ENCODE measurements around the gene ACYP1.

GRCh38 chr14:75025082-75025481 lies 38.7 kb downstream of the ACYP1 start:
- TF ChIP-seq SMC3 (IDR thresholded peaks at IDR 0.05; ENCODE audit: low read depth, low read length) (no peak), TAF1 (IDR thresholded peaks at IDR 0.05; ENCODE audit: borderline replicate concordance, low read depth, low read length) (no peak), CTCF (IDR thresholded peaks at IDR 0.05) (no peak), ZBTB33 (IDR thresholded peaks at IDR 0.05; ENCODE audit: borderline replicate concordance, low read depth) (no peak), POLR2AphosphoS5 (IDR thresholded peaks at IDR 0.05; ENCODE audit: low read depth, low read length) (no peak), RXRA (IDR thresholded peaks at IDR 0.05; ENCODE audit: borderline replicate concordance, low read depth) (no peak), EP300 (IDR thresholded peaks at IDR 0.05; ENCODE audit: borderline replicate concordance in 1 of 2, low read depth in 1 of 2, low read length in 1 of 2) (no peak), SIN3A (IDR thresholded peaks at IDR 0.05; ENCODE audit: borderline replicate concordance, low read depth, low read length) (no peak), GATA2 (CRISPR knock-in tag; IDR thresholded peaks at IDR 0.05) (no peak), RAD21 (IDR thresholded peaks at IDR 0.05; ENCODE audit: low read length) (no peak), REST (IDR thresholded peaks at IDR 0.05; ENCODE audit: low read depth, low read length) (no peak), TEAD4 (IDR thresholded peaks at IDR 0.05; ENCODE audit: borderline replicate concordance, insufficient read depth) (no peak)

Measured in SK-N-SH (cell line).